ENCODE measurements around the gene TRPM6.
"Not testable (repeated sequence)": the region's sequence is repeated elsewhere in the genome, so short reads cannot be mapped to it uniquely, and the experiment has no call there.

The TRPM6 gene

GRCh38 chr9:74855072-74855471 lies 32.6 kb downstream of the TRPM6 start:
- no peak for DNase-seq

- not testable (repeated sequence) for DNase-seq
Observed at GRCh38 chr9:74853024-74853423, 34.7 kb downstream of the TRPM6 start.

GRCh38 chr9:74848153-74848525 lies 39.6 kb downstream of the TRPM6 start:
- no peak for DNase-seq

- no peak for DNase-seq
Observed at GRCh38 chr9:74847478-74848152, 40.1 kb downstream of the TRPM6 start.

GRCh38 chr9:74846766-74847165 lies 41.0 kb downstream of the TRPM6 start:
- no peak for DNase-seq

GRCh38 chr9:74838351-74838750 lies 49.4 kb downstream of the TRPM6 start:
- no peak for DNase-seq

- DNase-seq = no peak
Observed at GRCh38 chr9:74824654-74825053, 63.1 kb downstream of the TRPM6 start.

- DNase-seq = no peak
Observed at GRCh38 chr9:74821636-74822035, 66.1 kb downstream of the TRPM6 start.

- DNase-seq = no peak
Observed at GRCh38 chr9:74817816-74818215, 69.9 kb downstream of the TRPM6 start.

- DNase-seq = no peak
Observed at GRCh38 chr9:74817281-74817810, 70.4 kb downstream of the TRPM6 start.

GRCh38 chr9:74810200-74810599 lies 77.5 kb downstream of the TRPM6 start:
- no peak for DNase-seq

- no peak for DNase-seq
Observed at GRCh38 chr9:74804018-74804385, 83.7 kb downstream of the TRPM6 start.

- no peak for DNase-seq
Observed at GRCh38 chr9:74803376-74804017, 84.2 kb downstream of the TRPM6 start.

- no peak for DNase-seq
Observed at GRCh38 chr9:74800226-74800625, 87.5 kb downstream of the TRPM6 start.

- no peak for DNase-seq
Observed at GRCh38 chr9:74795803-74796202, 91.9 kb downstream of the TRPM6 start.

GRCh38 chr9:74795081-74795480 lies 92.6 kb downstream of the TRPM6 start:
- no peak for DNase-seq

- DNase-seq = no peak
Observed at GRCh38 chr9:74784506-74784905, 103.2 kb downstream of the TRPM6 start.

- no peak for DNase-seq
Observed at GRCh38 chr9:74783408-74783807, 104.3 kb downstream of the TRPM6 start.

GRCh38 chr9:74777136-74777879 lies 110.4 kb downstream of the TRPM6 start:
- peak; percentile 55 for DNase-seq

GRCh38 chr9:74775396-74775795 lies 112.3 kb downstream of the TRPM6 start:
- DNase-seq = no peak

- DNase-seq = peak; percentile 68
Observed at GRCh38 chr9:74773886-74774479, 113.7 kb downstream of the TRPM6 start.

- DNase-seq = no peak
Observed at GRCh38 chr9:74772121-74772520, 115.6 kb downstream of the TRPM6 start.

GRCh38 chr9:74771672-74772071 lies 116.0 kb downstream of the TRPM6 start:
- DNase-seq = no peak

GRCh38 chr9:74771262-74771585 lies 116.5 kb downstream of the TRPM6 start:
- DNase-seq = peak; percentile 39

Measured in stimulated activated CD4-positive, alpha-beta T cell treated with anti-CD3 and anti-CD28 coated beads, Interleukin-1b, Interleukin-23, amount 100 ng/mL, for 48 hours (primary cell).